GM18951 (cell line): ENCODE measurements around the gene ST6GAL1.
"Not testable (repeated sequence)": the region's sequence is repeated elsewhere in the genome, so short reads cannot be mapped to it uniquely, and the experiment has no call there.

Experiments used
- POLR2A ChIP-seq: IDR thresholded peaks from 4 replicates; pipeline ENCODE4 v1.6.1; 2011; ENCODE audit warnings: mild to moderate bottlenecking; ENCODE audit not compliant: insufficient read length, insufficient read depth; ENCODE audit errors: extremely low read depth
- in situ Hi-C: fragments of 300-500 bp; cut with MboI; formaldehyde crosslinking; loops from one replicate; pipeline ENCODE4 v1.12.0; 2022; ENCODE audit warnings: low sequenced_read_pairs, mixed read lengths, inconsistent platforms; ENCODE audit not compliant: unreplicated experiment

Gene ST6GAL1

GRCh38 chr3:187016639-187017345 is 86.5 kb downstream of the ST6GAL1 start:
- in situ Hi-C loops, result no loop called here

GRCh38 chr3:187017511-187018230 is 87.3 kb downstream of the ST6GAL1 start:
- TF ChIP-seq POLR2A, result no peak
- in situ Hi-C loops, result no loop called here

More at GRCh38 chr3:187016639-187017345, 86.5 kb downstream of the ST6GAL1 start:
- TF ChIP-seq POLR2A, result no peak

GRCh38 chr3:187019542-187020072 is 89.3 kb downstream of the ST6GAL1 start:
- TF ChIP-seq POLR2A, result no peak
- in situ Hi-C loops, result no loop called here

GRCh38 chr3:187020376-187020775 is 90.0 kb downstream of the ST6GAL1 start:
- no peak for TF ChIP-seq POLR2A
- in situ Hi-C loops, result no loop called here

- TF ChIP-seq POLR2A, result peak; percentile 41
- in situ Hi-C loops, result no loop called here
These were observed 91.5 kb downstream of the ST6GAL1 start for GRCh38 chr3:187021748-187022402.

- TF ChIP-seq POLR2A, result no peak
- in situ Hi-C loops, result no loop called here
These were observed 92.2 kb downstream of the ST6GAL1 start for GRCh38 chr3:187022403-187023029.

GRCh38 chr3:187023340-187023739 is 93.0 kb downstream of the ST6GAL1 start:
- in situ Hi-C loops, result not testable (repeated sequence)

- in situ Hi-C loops, result no loop called here
- TF ChIP-seq POLR2A, result no peak
These were observed 94.4 kb downstream of the ST6GAL1 start for GRCh38 chr3:187024536-187025226.

- in situ Hi-C loops, result no loop called here
- TF ChIP-seq POLR2A, result peak; percentile 39
These were observed 94.9 kb downstream of the ST6GAL1 start for GRCh38 chr3:187025254-187025655.

- in situ Hi-C loops, result no loop called here
- TF ChIP-seq POLR2A, result peak; percentile 14
These were observed 95.5 kb downstream of the ST6GAL1 start for GRCh38 chr3:187025656-187026316.

GRCh38 chr3:187026317-187026670 is 96.0 kb downstream of the ST6GAL1 start:
- in situ Hi-C loops, result no loop called here

More at GRCh38 chr3:187026317-187026670, 96.0 kb downstream of the ST6GAL1 start:
- TF ChIP-seq POLR2A, result no peak
